GOT3 (cell line): ENCODE measurements around the gene ELK1.
"Not testable (repeated sequence)": the region's sequence is repeated elsewhere in the genome, so short reads cannot be mapped to it uniquely, and the experiment has no call there.

Experiments used
- DNase-seq: peaks from one replicate; lab custom pipeline; 2025; ENCODE audit warnings: mixed read lengths; lab: John Stamatoyannopoulos, UW

The ELK1 gene

GRCh38 chrX:47650164-47651042 is at the start of gene ELK1:
Gene ELK1, minus strand, starts transcription at chrX:47650563. Its CDS starts 9,122 bp downstream, at chrX:47641441.
- peak; percentile 83 for DNase-seq

GRCh38 chrX:47697181-47697580 is 46.8 kb upstream of the ELK1 start:
- DNase-seq: no peak

GRCh38 chrX:47690175-47690574 is 39.8 kb upstream of the ELK1 start:
- DNase-seq: no peak

GRCh38 chrX:47687263-47687662 is 36.9 kb upstream of the ELK1 start:
- no peak for DNase-seq

GRCh38 chrX:47683829-47684205 is 33.5 kb upstream of the ELK1 start:
- DNase-seq: no peak

GRCh38 chrX:47683184-47683828 is 32.9 kb upstream of the ELK1 start:
- no peak for DNase-seq

GRCh38 chrX:47675959-47676859 is 25.8 kb upstream of the ELK1 start:
- DNase-seq: not testable (repeated sequence)

- no peak for DNase-seq
Measured at GRCh38 chrX:47674776-47675175, 24.4 kb upstream of the ELK1 start.

GRCh38 chrX:47665797-47666196 is 15.4 kb upstream of the ELK1 start:
- not testable (repeated sequence) for DNase-seq

GRCh38 chrX:47664737-47665136 is 14.4 kb upstream of the ELK1 start:
- DNase-seq: no peak

- DNase-seq: peak; percentile 17
Measured at GRCh38 chrX:47662144-47662657, 11.8 kb upstream of the ELK1 start.

GRCh38 chrX:47661539-47661938 is 11.2 kb upstream of the ELK1 start:
- no peak for DNase-seq

- DNase-seq: no peak
Measured at GRCh38 chrX:47659421-47659726, 9.0 kb upstream of the ELK1 start.

GRCh38 chrX:47658684-47659420 is 8.5 kb upstream of the ELK1 start, which contains the start of gene UXT:
Gene UXT, minus strand, starts transcription at chrX:47659180. Its CDS starts 253 bp downstream, at chrX:47658927.
- DNase-seq: peak; percentile 75

- no peak for DNase-seq
Measured at GRCh38 chrX:47658301-47658683, 7.9 kb upstream of the ELK1 start.

GRCh38 chrX:47651043-47651905 is 911 bp upstream of the ELK1 start:
- DNase-seq: no peak

GRCh38 chrX:47649781-47650163 is 591 bp downstream of the ELK1 start:
- DNase-seq: no peak

- no peak for DNase-seq
Measured at GRCh38 chrX:47649271-47649670, 1.1 kb downstream of the ELK1 start.

GRCh38 chrX:47648376-47648775 is 2.0 kb downstream of the ELK1 start:
- DNase-seq: no peak

- no peak for DNase-seq
Measured at GRCh38 chrX:47646636-47647035, 3.7 kb downstream of the ELK1 start.

GRCh38 chrX:47645530-47645929 is 4.8 kb downstream of the ELK1 start:
- DNase-seq: no peak
